Suprapubic skin (tissue), 4 donors: Measurements from ENCODE around the gene PTPRN2. TPM values are rescaled to one million over a fixed set of nuclear protein-coding genes. Genes with fewer than 3 reads are reported as not detected.

ENCODE experiments used
- DNase-seq, 2 donors: peaks; one replicate each; pipeline ENCODE4 v3.0.0-alpha.2; 2019; ENCODE audit warnings: low spot score in 2 of 2
- H3K27ac ChIP-seq: fragments of 200-600 bp; sonication (generic); one replicate; pipeline ENCODE4 v1.5.1; 2019
- H3K27me3 ChIP-seq: fragments of 200-600 bp; sonication (generic); one replicate; pipeline ENCODE4 v1.5.1; 2019
- H3K36me3 ChIP-seq: fragments of 200-600 bp; sonication (generic); one replicate; pipeline ENCODE4 v1.5.1; 2019
- H3K4me1 ChIP-seq: fragments of 200-600 bp; sonication (generic); one replicate; pipeline ENCODE4 v1.5.1; 2019
- H3K4me3 ChIP-seq: fragments of 200-600 bp; sonication (generic); one replicate; pipeline ENCODE4 v1.5.1; 2019; ENCODE audit warnings: mild to moderate bottlenecking
- H3K9me3 ChIP-seq: fragments of 200-600 bp; sonication (generic); one replicate; pipeline ENCODE4 v1.5.1; 2019
- CTCF ChIP-seq, 2 donors: fragments of 200-600 bp in 1 of 2; fragments of 450-650 bp in 1 of 2; sonication (generic) in 1 of 2; IDR thresholded peaks; one replicate each; pipeline ENCODE4 v1.5.1; 2016 to 2019; ENCODE audit warnings: antibody characterized with exemption in 2 of 2, mild to moderate bottlenecking in 1 of 2, moderate library complexity in 1 of 2
- EP300 ChIP-seq: sonication (generic); formaldehyde crosslinking; IDR thresholded peaks from one replicate; pipeline ENCODE4 v1.6.1; 2017; ENCODE audit warnings: antibody characterized with exemption
- POLR2A ChIP-seq, 2 donors: fragments of 450-650 bp; IDR thresholded peaks; one replicate each; pipeline ENCODE4 v1.6.1; 2017; ENCODE audit warnings: antibody characterized with exemption in 2 of 2, mild to moderate bottlenecking in 2 of 2, moderate library complexity in 2 of 2
- POLR2AphosphoS5 ChIP-seq, 3 donors: sonication (generic); formaldehyde crosslinking; IDR thresholded peaks; one replicate each; pipeline ENCODE4 v1.6.1; 2017; ENCODE audit warnings: antibody characterized with exemption in 3 of 3
- WGBS: methylation state at CpG from one replicate; pipeline ENCODE4 v1.1.5; 2018; 5-methylcytosine and 5-hydroxymethylcytosine counted together
- total RNA-seq, 4 donors: library from RNA; depleted of rRNA; stranded (reverse); fragments of >200 nt; gene quantifications; one replicate each; pipeline ENCODE4 v1.1.0, GENCODE V29; 2016

The PTPRN2 gene
- total RNA-seq, 4 donors from 2014 or later: 0.23 to 1.8 (median 1.3) TPM

- Histone ChIP-seq H3K9me3 (no peaks in the 10 kb centered on the region), H3K36me3 (no peaks in the 10 kb centered on the region), H3K4me3 (no peak overlapping the region), H3K4me1 (peaks cover 9% of the 10 kb centered on the region), H3K27me3 (no peaks in the 10 kb centered on the region), H3K27ac (no peak overlapping the region)
- no peak for DNase-seq
- no peak for TF ChIP-seq POLR2A (IDR thresholded peaks at IDR 0.05)
- no peak for TF ChIP-seq EP300
- no peak for TF ChIP-seq CTCF (IDR thresholded peaks at IDR 0.05)
- TF ChIP-seq POLR2AphosphoS5 (IDR thresholded peaks at IDR 0.05): no peak
- WGBS: 64% methylated on average over 5 of the region's 28 CpGs
Measured at GRCh38 chr7:158329014-158329610, 258.5 kb downstream of the PTPRN2 start.

GRCh38 chr7:158328376-158329013 is 259.1 kb downstream of the PTPRN2 start:
- H3K36me3 ChIP-seq: no peaks in the 10 kb centered on the region
- no peaks in the 10 kb centered on the region for H3K27me3 ChIP-seq
- H3K4me3 ChIP-seq: no peak overlapping the region
- TF ChIP-seq EP300 (no peak), POLR2A (IDR thresholded peaks at IDR 0.05) (no peak), POLR2AphosphoS5 (IDR thresholded peaks at IDR 0.05) (no peak), CTCF (IDR thresholded peaks at IDR 0.05) (no peak)
- WGBS: 60% methylated on average over 1 of the region's 16 CpGs
- peaks cover 9% of the 10 kb centered on the region for H3K4me1 ChIP-seq
- no peak overlapping the region for H3K27ac ChIP-seq
- no peak for DNase-seq
- H3K9me3 ChIP-seq: no peaks in the 10 kb centered on the region

- H3K27me3 ChIP-seq: no peaks in the 10 kb centered on the region
- H3K27ac ChIP-seq: no peak overlapping the region
- H3K4me3 ChIP-seq: no peak overlapping the region
- 100% methylated on average over 1 of the region's 5 CpGs for WGBS
- no peaks in the 10 kb centered on the region for H3K36me3 ChIP-seq
- peaks cover 9% of the 10 kb centered on the region for H3K4me1 ChIP-seq
- no peaks in the 10 kb centered on the region for H3K9me3 ChIP-seq
- TF ChIP-seq EP300: no peak
- TF ChIP-seq POLR2AphosphoS5 (IDR thresholded peaks at IDR 0.05): no peak
- TF ChIP-seq CTCF (IDR thresholded peaks at IDR 0.05): no peak
- no peak for TF ChIP-seq POLR2A (IDR thresholded peaks at IDR 0.05)
- no peak for DNase-seq
Measured at GRCh38 chr7:158327571-158328180, 259.9 kb downstream of the PTPRN2 start.

- Histone ChIP-seq H3K36me3 (no peaks in the 10 kb centered on the region), H3K27me3 (peaks cover 5% of the 10 kb centered on the region), H3K27ac (no peak overlapping the region), H3K4me3 (no peak overlapping the region), H3K9me3 (no peaks in the 10 kb centered on the region), H3K4me1 (peaks cover 9% of the 10 kb centered on the region)
- WGBS: 82% methylated on average over 4 of the region's 4 CpGs
- TF ChIP-seq CTCF (IDR thresholded peaks at IDR 0.05): no peak
- no peak for TF ChIP-seq POLR2A (IDR thresholded peaks at IDR 0.05)
- TF ChIP-seq POLR2AphosphoS5 (IDR thresholded peaks at IDR 0.05): no peak
- TF ChIP-seq EP300: no peak
- DNase-seq: no peak
Measured at GRCh38 chr7:158327012-158327411, 260.6 kb downstream of the PTPRN2 start.
